Effector memory CD4-positive, alpha-beta T cell (primary cell): Measurements from ENCODE around the gene CD38.
"Not testable (repeated sequence)": the region's sequence is repeated elsewhere in the genome, so short reads cannot be mapped to it uniquely, and the experiment has no call there.

ENCODE experiments used
- DNase-seq, 3 donors: peaks; one replicate each; pipeline ENCODE4 v3.0.0-alpha.2; 2020
- H3K27ac ChIP-seq: 2 replicates; pipeline ENCODE4 v1.7.0; 2013; ENCODE audit warnings: mild to moderate bottlenecking, low read length, moderate library complexity; ENCODE audit not compliant: insufficient read depth, poor library complexity, severe bottlenecking
- H3K27me3 ChIP-seq: replicated peaks from 2 replicates; pipeline ENCODE4 v1.7.0; 2013; ENCODE audit warnings: mild to moderate bottlenecking, low read length; ENCODE audit not compliant: insufficient read depth, control insufficient read depth, poor library complexity, severe bottlenecking
- H3K36me3 ChIP-seq: 2 replicates; pipeline ENCODE4 v1.7.0; 2013; ENCODE audit warnings: mild to moderate bottlenecking, low read length, moderate library complexity; ENCODE audit not compliant: control insufficient read depth, insufficient read depth
- H3K4me1 ChIP-seq: 2 replicates; pipeline ENCODE4 v1.7.0; 2013; ENCODE audit warnings: low read length, mild to moderate bottlenecking; ENCODE audit not compliant: control insufficient read depth, insufficient read depth, poor library complexity, severe bottlenecking
- H3K4me3 ChIP-seq: 2 replicates; pipeline ENCODE4 v1.7.0; 2013; ENCODE audit warnings: low read length, low read depth, mild to moderate bottlenecking; ENCODE audit not compliant: insufficient read depth, poor library complexity, severe bottlenecking
- H3K9me3 ChIP-seq: 2 replicates; pipeline ENCODE4 v1.7.0; 2013; ENCODE audit warnings: mild to moderate bottlenecking, low read length, moderate library complexity; ENCODE audit not compliant: control insufficient read depth

The CD38 gene

DNA sequence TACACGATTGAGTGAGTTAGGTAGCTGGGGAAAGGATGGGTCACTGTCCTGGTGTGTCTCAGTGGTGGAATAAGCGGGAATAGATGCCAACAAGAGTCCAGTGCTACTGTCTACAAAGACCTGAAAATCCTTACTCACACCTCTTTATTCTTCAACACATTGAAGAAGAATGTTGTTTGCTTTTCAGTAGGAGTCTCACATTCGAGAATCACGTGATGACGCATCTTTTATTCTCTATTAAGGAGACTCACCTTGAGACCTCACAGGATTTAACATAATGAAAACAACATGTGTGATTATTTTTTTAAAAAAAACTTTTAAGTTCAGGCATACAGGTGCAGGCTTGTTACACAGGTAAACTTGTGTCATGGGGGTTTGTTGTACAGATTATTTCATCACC lies 75.2 kb downstream of the CD38 start:
- Histone ChIP-seq H3K4me3 (no peak overlapping the region), H3K4me1 (no peaks in the 10 kb centered on the region), H3K27me3 (no peaks in the 10 kb centered on the region), H3K36me3 (no peaks in the 10 kb centered on the region), H3K27ac (no peak overlapping the region), H3K9me3 (no peaks in the 10 kb centered on the region)
- DNase-seq, result no peak

DNA sequence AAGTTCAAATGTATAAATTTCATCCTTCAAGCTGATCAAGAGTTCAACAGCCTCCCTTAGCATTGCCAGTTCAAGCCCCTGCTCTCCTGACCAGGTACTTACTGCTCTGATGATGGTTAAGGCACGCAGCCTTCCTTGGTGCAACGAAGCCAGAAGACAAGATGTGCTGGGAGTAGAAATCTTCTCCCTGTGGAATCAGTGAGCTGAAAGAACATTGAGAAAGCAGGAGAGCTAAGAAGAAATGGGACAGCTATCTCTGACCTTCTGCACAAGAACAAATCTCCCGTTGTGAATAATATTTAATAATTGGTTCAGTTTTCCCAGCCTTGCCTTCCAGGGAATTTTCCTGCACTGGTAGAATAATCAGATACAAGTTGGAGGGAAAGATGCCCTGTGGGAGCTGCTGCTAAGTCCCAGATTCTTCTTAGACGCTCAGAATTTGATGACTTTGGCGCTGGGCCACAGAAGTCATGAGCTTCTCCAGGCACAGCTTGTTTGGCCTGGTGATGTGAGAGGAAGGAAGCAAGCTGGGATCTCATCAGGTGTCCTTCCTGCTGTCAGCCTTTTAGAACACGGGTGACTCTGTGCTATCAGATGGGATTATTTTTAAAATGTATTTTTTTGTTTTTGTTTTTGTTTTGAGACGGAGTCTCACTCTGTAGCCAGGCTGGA lies 77.8 kb downstream of the CD38 start:
- DNase-seq, result no peak
- Histone ChIP-seq H3K4me1 (no peaks in the 10 kb centered on the region), H3K36me3 (no peaks in the 10 kb centered on the region), H3K27ac (no peak overlapping the region), H3K4me3 (no peak overlapping the region), H3K9me3 (no peaks in the 10 kb centered on the region), H3K27me3 (no peaks in the 10 kb centered on the region)

- H3K27me3 ChIP-seq, H3K4me1 ChIP-seq, H3K36me3 ChIP-seq, DNase-seq, H3K4me3 ChIP-seq, H3K9me3 ChIP-seq, H3K27ac ChIP-seq: not testable (repeated sequence)
Measured at GRCh38 chr4:15861198-15861597, 83.1 kb downstream of the CD38 start.

DNA sequence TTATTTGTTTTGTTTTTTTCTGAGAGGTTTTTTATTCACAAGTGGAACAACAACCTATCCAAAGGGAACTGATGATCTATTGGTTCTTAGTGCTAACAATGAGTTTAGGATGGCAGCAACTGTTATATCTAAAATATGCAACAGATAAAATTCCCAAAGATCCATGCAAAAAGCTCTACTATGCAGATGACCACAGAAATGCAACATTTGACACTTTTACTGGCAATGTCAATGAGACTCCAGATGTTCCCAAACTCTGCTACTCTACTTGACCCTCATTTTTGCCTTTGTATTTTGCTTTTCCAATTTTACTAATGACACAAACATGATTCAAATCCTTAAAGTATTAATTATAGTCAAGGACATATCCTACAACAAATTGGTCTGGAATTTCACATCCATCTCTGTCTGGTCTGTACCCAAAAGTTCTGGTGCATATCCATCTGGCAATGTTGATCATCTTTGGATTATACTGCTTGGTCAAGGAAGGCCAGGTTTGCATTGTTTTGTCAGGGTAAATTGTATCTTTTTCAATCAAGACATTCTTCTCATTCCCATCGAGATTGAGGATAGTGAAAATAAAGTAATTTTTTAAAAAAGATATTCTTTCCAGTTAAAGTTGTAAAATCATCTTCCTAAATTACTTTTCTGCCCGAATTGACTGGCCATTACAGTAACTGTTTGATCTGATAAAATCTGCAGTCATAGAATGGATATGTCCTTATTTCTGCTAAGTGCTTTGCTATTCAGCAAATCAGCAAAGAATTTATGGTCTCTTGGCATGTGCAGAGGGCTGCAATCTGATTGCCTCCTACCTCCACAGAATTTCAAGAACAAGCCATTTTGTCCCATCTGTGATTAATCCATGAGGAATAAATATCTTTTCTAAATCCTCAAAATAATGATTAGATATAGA lies 86.8 kb downstream of the CD38 start:
- Histone ChIP-seq H3K9me3 (no peaks in the 10 kb centered on the region), H3K4me1 (no peaks in the 10 kb centered on the region), H3K27me3 (no peaks in the 10 kb centered on the region), H3K27ac (no peak overlapping the region), H3K4me3 (no peak overlapping the region), H3K36me3 (no peaks in the 10 kb centered on the region)
- DNase-seq, result no peak

- no peaks in the 10 kb centered on the region for H3K4me1 ChIP-seq
- H3K9me3 ChIP-seq, result no peaks in the 10 kb centered on the region
- H3K36me3 ChIP-seq, result no peaks in the 10 kb centered on the region
- H3K27ac ChIP-seq, result no peak overlapping the region
- no peak overlapping the region for H3K4me3 ChIP-seq
- no peaks in the 10 kb centered on the region for H3K27me3 ChIP-seq
- no peak for DNase-seq
Measured at GRCh38 chr4:15868111-15868510, 90.0 kb downstream of the CD38 start.

DNA sequence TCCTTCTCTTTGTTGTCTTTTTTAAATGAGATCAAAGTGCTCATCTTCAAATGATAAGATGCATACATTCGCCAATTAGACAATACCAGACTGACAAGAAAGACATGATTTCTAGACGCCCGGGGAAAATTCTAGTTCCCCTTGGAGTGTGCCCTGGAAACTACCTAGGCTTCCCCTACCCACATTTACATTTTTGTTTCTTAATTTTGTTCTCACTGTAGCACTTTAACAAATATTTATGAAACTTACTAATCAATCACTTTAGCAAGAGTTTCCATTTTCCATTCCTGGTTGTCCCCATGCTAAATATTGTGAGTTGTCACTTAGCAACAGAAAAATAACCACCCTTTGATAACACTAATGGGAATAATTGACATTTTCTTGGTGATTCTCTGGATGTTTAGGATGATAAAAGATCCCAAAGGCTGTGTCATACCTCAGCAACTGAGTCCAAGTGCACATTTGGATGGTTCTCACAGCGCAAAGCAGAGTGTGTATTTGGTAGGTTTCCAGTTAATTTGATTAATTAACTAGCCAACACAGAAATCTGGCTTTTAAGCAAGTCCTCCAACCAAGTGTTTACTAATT lies 90.8 kb downstream of the CD38 start:
- no peaks in the 10 kb centered on the region for H3K36me3 ChIP-seq

DNA sequence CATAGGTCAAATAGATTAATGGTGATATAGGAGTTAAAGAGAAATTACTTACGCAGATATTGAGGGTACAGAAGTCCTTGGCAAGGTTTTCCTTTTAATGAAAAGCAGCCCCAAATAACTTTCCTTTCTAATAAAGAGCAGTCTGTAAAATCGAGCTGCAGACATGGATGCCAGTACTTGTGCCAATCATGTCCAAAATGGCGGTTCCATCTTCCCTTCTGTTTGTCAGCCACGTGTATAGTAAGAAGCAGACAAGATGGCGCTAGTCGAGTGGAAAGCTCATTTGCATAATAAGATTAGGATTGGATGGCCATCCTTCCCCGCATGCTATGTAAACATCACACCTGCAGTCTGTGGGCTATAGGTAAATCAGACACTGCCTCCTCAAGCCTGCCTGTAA lies 92.0 kb downstream of the CD38 start:
- no peaks in the 10 kb centered on the region for H3K4me1 ChIP-seq
- H3K4me3 ChIP-seq, result no peak overlapping the region
- no peaks in the 10 kb centered on the region for H3K9me3 ChIP-seq
- no peaks in the 10 kb centered on the region for H3K36me3 ChIP-seq
- H3K27ac ChIP-seq, result no peak overlapping the region
- H3K27me3 ChIP-seq, result no peaks in the 10 kb centered on the region
- DNase-seq, result no peak

More for the DNA sequence above, 90.8 kb downstream of the CD38 start:
- DNase-seq, result no peak
- no peaks in the 10 kb centered on the region for H3K27me3 ChIP-seq
- no peaks in the 10 kb centered on the region for H3K9me3 ChIP-seq
- H3K4me3 ChIP-seq, result no peak overlapping the region
- no peaks in the 10 kb centered on the region for H3K4me1 ChIP-seq
- H3K27ac ChIP-seq, result no peak overlapping the region

GRCh38 chr4:15870921-15871664 lies 93.0 kb downstream of the CD38 start:
- DNase-seq, result no peak
- no peaks in the 10 kb centered on the region for H3K36me3 ChIP-seq
- H3K4me3 ChIP-seq, result no peak overlapping the region
- no peak overlapping the region for H3K27ac ChIP-seq
- H3K4me1 ChIP-seq, result no peaks in the 10 kb centered on the region
- no peaks in the 10 kb centered on the region for H3K9me3 ChIP-seq
- no peaks in the 10 kb centered on the region for H3K27me3 ChIP-seq

DNA sequence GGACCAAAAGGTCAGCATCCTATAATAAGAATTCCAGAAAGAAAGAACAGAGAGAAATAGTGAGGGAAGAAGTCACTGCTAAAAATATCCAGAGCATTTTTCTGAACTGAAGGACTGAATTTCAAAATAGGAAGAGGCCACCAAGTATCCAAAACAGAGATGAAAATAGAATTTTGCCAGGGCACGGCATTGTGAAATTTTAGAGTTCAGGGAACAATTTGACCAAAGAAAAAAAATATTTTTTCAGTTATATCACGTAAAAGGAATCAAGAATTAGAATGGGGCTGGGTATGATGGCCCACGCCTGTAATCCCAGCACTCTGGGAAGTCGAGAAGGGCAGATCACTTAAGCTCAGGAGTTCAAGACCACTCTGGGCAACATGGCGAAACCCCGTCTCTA lies 95.0 kb downstream of the CD38 start:
- H3K27me3 ChIP-seq, result no peaks in the 10 kb centered on the region
- H3K4me3 ChIP-seq, result no peak overlapping the region
- H3K27ac ChIP-seq, result no peak overlapping the region
- H3K9me3 ChIP-seq, result no peaks in the 10 kb centered on the region
- H3K36me3 ChIP-seq, result no peaks in the 10 kb centered on the region
- no peak for DNase-seq
- no peaks in the 10 kb centered on the region for H3K4me1 ChIP-seq
